Cardiac muscle cell (in vitro differentiated cells and primary cell): Measurements from ENCODE around the gene C6orf136. TPM values are rescaled to one million over a fixed set of nuclear protein-coding genes. Genes with fewer than 3 reads are reported as not detected.
A peak's percentile ranks its signal among the peaks of the same experiment; 100 is the strongest.

ENCODE experiments used
- DNase-seq, 2 donors: peaks; one replicate each; pipeline versions ENCODE4 v3.0.0 to v3.0.0-alpha.2; 2010 to 2017; ENCODE audit warnings: low read depth in 1 of 2, low spot score in 1 of 2
- H3K27ac ChIP-seq: fragments of 200-600 bp; sonication (generic); 2 replicates; pipeline ENCODE4 v1.5.1; 2016
- H3K27me3 ChIP-seq: fragments of 200-600 bp; sonication (generic); 2 replicates; pipeline ENCODE4 v1.6.0; 2016; ENCODE audit warnings: control low read depth
- H3K36me3 ChIP-seq: fragments of 200-600 bp; sonication (generic); 2 replicates; pipeline ENCODE4 v1.5.1; 2016; ENCODE audit warnings: control low read depth
- H3K4me1 ChIP-seq: fragments of 200-600 bp; sonication (generic); 2 replicates; pipeline ENCODE4 v1.8.1; 2017; ENCODE audit warnings: low read depth, mild to moderate bottlenecking, mixed run types
- H3K4me3 ChIP-seq: fragments of 200-600 bp; sonication (generic); 2 replicates; pipeline ENCODE4 v1.5.1; 2016; ENCODE audit warnings: mild to moderate bottlenecking
- H3K9me3 ChIP-seq: fragments of 200-600 bp; sonication (generic); 2 replicates; pipeline ENCODE4 v1.5.1; 2017; ENCODE audit warnings: low read depth, mild to moderate bottlenecking, control low read depth
- polyA plus RNA-seq: library from polyadenylated mRNA; unstranded; fragments of >200 nt; fragmentation: Nextera tagmentation; extraction: Ambion mirVana; gene quantifications from 2 replicates; pipeline ENCODE4 v1.2.1, GENCODE V29; 2016
- total RNA-seq: library from RNA; depleted of rRNA; stranded (reverse); fragments of >200 nt; gene quantifications from 2 replicates; pipeline ENCODE4 v1.2.3, GENCODE V29; 2016
- TF ChIP-seq, protein P1 (sequence below): IDR thresholded peaks from 2 replicates; pipeline ENCODE4 v1.5.1; 2012; ENCODE audit warnings: low read depth, mild to moderate bottlenecking, low read length

Gene C6orf136
- total and polyA plus RNA-seq, 2 experiments from 2014 or later, result 28.5 to 40.1 TPM

DNA sequence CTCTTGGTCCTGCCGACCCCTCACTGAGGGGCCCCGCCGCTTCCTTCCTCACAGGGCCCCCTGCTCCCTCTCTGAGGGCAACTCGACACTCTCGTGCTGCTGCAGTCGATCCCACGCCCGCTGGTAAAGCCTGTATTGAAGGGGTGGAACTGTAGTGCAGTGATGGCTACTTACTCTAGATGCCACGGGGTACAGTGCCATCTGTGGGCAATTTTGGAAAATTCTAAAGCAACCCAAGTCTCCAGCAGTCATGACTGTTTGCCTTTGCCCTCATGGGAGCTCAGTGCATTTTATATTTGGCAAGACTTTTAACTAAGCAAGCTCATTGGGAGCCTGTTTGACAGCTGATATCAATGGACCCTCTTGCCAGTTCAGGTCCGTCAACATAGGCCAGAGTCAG lies 6.5 kb upstream of the C6orf136 start:
- no peaks in the 10 kb centered on the region for H3K27me3 ChIP-seq
- H3K4me3 ChIP-seq, result no peak overlapping the region
- no peaks in the 10 kb centered on the region for H3K4me1 ChIP-seq
- H3K9me3 ChIP-seq, result no peaks in the 10 kb centered on the region
- peaks cover 10% of the 10 kb centered on the region for H3K36me3 ChIP-seq
- DNase-seq, result no peak
- TF ChIP-seq, protein P1, sequence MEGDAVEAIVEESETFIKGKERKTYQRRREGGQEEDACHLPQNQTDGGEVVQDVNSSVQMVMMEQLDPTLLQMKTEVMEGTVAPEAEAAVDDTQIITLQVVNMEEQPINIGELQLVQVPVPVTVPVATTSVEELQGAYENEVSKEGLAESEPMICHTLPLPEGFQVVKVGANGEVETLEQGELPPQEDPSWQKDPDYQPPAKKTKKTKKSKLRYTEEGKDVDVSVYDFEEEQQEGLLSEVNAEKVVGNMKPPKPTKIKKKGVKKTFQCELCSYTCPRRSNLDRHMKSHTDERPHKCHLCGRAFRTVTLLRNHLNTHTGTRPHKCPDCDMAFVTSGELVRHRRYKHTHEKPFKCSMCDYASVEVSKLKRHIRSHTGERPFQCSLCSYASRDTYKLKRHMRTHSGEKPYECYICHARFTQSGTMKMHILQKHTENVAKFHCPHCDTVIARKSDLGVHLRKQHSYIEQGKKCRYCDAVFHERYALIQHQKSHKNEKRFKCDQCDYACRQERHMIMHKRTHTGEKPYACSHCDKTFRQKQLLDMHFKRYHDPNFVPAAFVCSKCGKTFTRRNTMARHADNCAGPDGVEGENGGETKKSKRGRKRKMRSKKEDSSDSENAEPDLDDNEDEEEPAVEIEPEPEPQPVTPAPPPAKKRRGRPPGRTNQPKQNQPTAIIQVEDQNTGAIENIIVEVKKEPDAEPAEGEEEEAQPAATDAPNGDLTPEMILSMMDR, result no peak
- H3K27ac ChIP-seq, result no peak overlapping the region

DNA sequence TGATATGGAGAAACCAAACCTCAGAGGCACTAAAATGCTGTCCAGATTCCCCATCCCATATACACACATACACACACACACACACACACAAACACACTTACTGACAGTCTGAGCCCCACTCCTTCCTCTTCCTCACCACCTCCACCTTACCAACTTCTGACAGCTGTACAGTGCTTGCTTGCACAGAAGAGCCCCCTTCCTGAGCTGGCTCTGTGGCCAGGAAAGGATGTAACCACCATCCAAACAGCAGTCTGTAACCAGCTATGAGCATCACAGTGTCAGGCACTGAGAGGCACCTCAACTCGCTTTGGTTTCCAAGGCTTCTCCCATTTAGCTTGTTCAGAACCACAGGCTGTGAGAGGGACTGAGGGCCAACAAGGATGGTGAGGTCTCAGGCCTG lies 5.9 kb upstream of the C6orf136 start:
- H3K4me1 ChIP-seq, result peaks cover 1% of the 10 kb centered on the region
- peaks cover 11% of the 10 kb centered on the region for H3K36me3 ChIP-seq
- H3K4me3 ChIP-seq, result no peak overlapping the region
- no peaks in the 10 kb centered on the region for H3K27me3 ChIP-seq
- H3K9me3 ChIP-seq, result no peaks in the 10 kb centered on the region
- no peak for DNase-seq
- TF ChIP-seq, protein P1, result no peak
- H3K27ac ChIP-seq, result no peak overlapping the region

DNA sequence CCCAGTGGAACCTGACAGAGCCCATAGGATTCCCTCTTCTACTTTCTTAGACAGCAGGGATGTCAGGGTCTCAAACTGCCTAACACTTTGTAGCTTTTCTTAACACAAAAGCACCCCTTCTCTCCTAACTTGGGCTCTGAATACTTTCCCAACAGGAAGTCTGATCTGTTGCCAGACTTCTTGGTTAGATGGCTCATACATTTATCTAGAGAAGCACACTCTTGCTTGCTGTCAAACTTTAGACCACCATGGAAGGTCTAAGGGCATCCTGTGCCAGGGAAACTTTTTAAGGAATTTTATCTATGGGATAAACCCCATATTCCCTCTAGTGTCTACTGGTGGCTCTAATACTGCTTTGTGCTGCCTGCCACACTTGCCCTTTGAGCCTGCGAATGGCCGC lies 3.3 kb upstream of the C6orf136 start:
- peaks cover 12% of the 10 kb centered on the region for H3K36me3 ChIP-seq

DNA sequence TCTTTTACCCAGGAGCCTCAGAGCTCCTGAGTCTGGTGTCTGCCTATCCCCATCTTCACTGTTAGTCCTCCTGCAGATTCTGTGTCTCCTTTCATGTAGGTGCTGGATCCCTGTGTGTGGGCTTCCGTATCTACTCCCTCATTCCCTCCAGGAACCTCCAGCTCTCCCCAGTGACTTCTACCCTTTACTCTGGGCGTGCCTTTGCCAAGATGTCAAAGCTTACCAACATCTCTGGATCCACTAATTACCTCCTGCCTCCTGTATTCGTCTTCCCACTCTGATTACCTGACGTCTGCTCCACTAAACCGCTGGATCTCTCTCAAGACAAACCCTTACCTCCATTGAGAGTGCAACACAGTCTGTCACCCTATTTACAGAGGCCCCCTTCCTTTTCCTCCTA lies 2.2 kb upstream of the C6orf136 start:
- peaks cover 14% of the 10 kb centered on the region for H3K36me3 ChIP-seq
- peak overlapping the region; percentile 54 for H3K27ac ChIP-seq
- no peak overlapping the region for H3K4me3 ChIP-seq
- TF ChIP-seq, protein P1, result no peak
- H3K9me3 ChIP-seq, result no peaks in the 10 kb centered on the region
- peaks cover 7% of the 10 kb centered on the region for H3K4me1 ChIP-seq
- no peaks in the 10 kb centered on the region for H3K27me3 ChIP-seq
- no peak for DNase-seq

More for the DNA sequence above, 3.3 kb upstream of the C6orf136 start:
- Histone ChIP-seq H3K4me3 (no peak overlapping the region), H3K27ac (peak overlapping the region; percentile 48), H3K9me3 (no peaks in the 10 kb centered on the region), H3K27me3 (no peaks in the 10 kb centered on the region), H3K4me1 (peaks cover 7% of the 10 kb centered on the region)
- peak in 1 of 2 donors; percentile 62 for DNase-seq
- TF ChIP-seq, protein P1, result no peak

DNA sequence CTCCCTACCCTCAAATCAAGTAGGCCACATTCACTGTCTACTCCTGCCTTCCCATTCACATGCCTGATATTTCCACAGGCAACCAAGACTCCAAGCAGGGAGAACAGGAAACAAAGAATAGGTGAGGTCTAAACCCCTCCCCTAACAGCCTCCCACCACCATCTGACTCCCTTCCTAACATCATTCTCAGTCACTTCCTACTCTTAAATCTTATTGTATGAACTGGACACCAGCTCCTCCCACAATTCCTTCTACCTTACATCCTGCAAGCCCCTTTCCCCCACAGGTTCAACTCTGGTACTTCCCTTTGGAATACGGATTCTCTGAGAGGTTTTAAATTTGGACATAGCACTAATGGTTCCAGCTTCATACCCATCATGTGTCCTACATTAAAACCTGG lies 944 bp upstream of the C6orf136 start:
- TF ChIP-seq, protein P1, result no peak
- Histone ChIP-seq H3K27me3 (no peaks in the 10 kb centered on the region), H3K9me3 (no peaks in the 10 kb centered on the region), H3K4me1 (peaks cover 7% of the 10 kb centered on the region), H3K36me3 (peaks cover 8% of the 10 kb centered on the region), H3K4me3 (no peak overlapping the region), H3K27ac (peak overlapping the region; percentile 60)
- DNase-seq, result no peak
